GM18868 (cell line): ENCODE results near the gene NFE2.
A peak's percentile ranks its signal among the peaks of the same experiment; 100 is the strongest.
"Not testable (repeated sequence)": the region's sequence is repeated elsewhere in the genome, so short reads cannot be mapped to it uniquely, and the experiment has no call there.

ENCODE experiments used
- ATAC-seq: cut with Tn5 transposase; IDR thresholded peaks from one replicate; pipeline ENCODE4 v1.9.1; 2021; ENCODE audit warnings: mild to moderate bottlenecking, moderate library complexity; ENCODE audit not compliant: unreplicated experiment

The NFE2 gene

DNA sequence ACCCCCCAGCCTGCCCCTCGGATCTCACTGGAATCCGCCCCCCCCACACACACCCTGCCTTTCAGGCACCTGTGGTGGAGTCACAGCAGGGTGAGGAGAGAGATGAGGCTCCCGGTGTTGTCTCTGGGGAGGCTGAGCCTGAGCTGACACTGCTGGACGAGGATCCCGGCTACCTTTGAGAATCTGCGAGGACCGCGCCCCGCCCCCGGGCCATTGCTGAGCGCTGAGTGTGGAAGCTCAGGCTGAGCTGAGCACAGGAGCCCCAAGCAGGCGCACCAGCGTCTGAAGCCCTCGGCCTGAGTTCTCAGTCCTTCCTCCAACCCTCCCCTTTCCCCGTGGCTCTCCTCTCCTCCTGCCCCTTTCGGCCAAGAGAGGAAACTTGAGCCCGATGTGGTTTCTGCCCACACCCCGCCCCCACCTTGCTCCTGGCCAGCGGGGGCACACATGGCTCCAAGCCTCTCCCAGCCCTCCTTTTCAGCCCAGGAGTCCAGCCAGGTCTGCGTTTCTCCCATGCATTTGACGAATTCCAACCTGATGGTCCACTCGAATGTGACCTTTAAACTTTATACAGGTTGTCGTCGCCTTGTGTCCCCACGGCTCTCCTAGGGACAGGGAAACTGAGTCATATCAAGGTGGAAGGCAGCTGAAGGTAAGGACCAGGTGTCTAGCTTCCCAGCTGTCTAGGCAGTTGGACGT lies at the start of gene NFE2:
NFE2 (minus strand) TSS at position 284 of the 696 bp plus-strand sequence. CDS start 5,767 bp downstream, outside the sequence.
- no peak for ATAC-seq

DNA sequence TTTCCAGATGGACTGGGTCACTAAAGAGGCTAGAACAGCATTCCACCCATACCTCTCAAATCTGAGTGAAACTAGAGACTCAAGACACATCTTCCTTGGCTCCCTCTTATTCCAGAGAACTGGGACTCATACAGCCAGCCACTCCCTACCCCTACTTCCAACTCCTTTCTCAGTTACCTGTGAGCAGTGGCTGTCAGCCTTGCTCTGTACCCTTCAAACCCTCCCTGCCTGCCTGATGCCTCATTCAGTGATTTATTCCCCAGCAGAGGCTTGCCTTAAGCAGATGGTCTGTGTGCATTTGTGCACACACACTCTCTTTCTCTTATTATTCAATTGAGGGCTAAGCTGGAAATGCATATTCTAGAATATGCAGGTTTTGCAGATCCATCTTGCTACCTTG lies 48.9 kb upstream of the NFE2 start:
- no peak for ATAC-seq

DNA sequence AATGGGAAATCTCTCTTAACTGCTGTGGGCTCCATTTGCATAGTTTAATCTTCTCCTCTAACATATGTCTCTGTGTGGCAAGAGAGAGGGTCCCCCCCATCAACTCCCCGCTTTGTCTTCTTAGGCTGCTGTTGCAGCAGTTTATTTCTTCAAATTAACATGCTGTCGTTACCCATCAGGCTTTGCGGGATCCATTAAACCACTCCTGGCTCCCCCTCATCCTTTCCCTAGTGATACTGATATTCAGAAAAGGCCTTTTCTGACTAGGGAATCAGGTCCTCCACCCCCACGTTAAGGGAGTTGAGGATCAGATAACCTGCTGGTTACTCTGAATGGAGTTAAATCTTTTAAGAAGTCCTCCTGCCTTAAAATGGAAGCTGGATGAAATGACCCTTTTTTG lies 48.2 kb upstream of the NFE2 start:
- ATAC-seq: no peak

DNA sequence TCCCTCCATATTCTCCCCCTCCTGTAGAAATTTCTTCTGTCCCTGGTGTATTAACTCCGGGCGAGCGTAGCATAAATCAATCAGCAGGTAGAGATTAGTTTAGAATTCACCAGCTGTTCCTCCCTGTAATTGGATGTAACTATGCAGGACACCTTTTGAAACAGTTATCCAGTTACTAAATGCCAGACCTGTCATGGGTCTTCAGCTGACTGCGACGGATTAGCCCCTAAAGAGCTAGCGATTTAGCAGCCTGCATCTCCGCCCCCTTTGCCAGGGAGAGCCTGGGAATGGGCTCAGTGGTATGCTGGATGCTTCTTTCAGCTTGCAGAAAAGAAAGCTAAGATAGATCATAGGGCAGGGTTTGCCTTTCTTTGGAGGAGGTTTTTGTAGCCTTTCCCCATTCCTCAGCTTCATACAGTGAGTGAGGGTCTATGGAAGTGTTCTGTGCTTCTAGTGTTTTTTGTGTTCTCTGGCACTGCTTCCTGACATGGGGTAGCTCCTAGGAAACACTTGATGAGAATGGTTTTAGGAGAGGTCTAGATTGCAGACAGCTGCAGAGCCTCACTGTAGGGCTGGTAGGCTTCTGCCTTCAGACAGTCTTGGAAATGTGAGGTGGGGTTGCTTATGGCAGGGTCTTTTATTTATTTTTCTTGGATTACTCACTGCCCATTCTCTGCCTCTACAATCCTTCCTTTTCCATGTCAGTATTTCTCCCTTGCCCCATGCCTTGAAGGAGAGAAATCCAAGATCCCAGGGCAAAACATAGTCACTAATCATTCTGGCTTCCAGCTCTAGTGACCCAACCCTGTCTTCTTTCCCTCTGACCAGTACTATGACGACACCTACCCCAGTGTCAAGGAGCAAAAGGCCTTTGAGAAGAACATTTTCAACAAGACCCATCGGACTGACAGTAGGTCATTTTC lies 40.8 kb upstream of the NFE2 start:
- no peak for ATAC-seq

DNA sequence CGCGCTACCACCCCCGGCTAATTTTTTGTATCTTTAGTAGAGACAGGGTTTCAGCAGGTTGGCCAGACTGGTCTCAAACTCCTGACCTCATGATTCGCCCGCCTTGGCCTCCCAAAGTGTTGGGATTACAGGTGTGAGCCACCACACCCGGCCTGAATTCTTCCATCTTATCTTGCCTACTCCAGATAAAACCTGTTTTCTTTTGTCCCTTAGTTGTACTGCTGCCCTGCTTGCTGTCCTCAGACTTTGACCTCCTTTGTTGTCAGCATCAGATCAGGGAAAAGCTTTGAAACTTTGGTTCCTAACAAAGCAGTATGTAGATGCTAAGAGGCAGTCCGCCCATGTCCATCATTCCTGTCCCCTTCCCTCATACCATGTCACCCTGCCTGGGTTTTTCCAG lies 40.0 kb upstream of the NFE2 start:
- no peak for ATAC-seq

DNA sequence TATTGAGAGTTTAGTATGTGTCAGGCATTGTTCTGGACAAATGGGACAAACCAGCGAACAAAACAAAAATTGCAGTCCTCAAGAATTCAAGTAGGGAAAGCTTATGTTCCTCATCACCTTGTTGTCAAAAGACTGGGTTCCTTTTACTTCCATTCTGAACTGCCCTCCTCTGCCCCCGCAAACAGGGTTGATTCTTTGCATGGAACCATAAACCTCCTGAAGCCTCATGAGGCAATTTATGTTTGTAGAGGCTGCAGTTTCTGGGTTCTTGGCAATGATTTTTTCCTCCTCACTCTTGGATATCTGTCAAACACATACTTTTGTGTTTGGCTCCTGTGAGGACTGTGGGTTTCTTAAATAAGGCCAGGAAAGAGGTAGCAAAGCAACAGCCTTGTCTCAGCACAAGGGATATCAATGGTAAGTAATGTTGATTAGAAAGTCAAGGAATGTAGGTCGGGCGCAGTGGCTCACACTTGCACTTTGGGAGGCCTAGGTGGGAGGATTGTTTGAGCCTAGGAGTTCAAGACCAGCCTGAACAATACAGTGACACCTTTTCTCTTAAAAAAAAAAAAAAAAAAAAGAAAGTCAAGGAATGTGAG lies 38.0 kb upstream of the NFE2 start:
- ATAC-seq: no peak

DNA sequence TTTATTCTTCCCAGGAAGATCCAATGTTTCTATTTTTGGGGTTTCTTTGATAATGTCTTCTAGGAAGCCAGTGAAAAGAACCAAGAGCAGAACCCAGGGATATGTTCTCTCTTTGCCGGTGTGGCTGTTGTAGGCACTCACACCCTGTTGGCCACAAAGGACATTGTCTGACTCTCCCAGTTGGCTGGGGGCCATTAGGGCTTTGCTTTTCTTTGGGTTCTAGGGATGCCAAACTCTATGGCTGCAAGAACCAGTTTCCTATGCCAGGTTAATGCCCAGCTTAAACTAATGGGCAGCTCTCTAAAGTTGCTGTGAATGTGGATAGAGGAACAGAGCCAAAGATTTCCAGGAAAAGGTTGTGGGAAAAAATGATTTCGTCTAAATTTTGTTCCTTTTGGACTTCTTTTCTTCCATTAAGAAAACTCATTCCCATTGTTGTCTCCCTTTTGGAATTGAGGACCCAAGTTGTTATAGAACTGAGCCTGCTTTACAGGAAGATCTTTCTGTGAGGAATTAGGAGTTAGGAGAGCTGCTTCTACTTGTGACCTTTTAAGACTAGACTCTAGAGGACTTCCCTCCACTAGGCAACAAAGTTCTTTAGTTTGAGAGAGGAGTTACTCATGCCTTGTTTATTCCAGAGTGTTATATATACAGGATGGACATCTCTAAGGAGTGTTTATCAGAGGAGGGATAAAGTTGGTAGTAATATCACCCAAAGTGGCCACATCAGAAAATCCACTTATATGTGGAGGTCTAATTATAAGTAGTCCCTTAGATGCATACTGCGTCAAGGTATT lies 37.2 kb upstream of the NFE2 start:
- ATAC-seq: no peak

DNA sequence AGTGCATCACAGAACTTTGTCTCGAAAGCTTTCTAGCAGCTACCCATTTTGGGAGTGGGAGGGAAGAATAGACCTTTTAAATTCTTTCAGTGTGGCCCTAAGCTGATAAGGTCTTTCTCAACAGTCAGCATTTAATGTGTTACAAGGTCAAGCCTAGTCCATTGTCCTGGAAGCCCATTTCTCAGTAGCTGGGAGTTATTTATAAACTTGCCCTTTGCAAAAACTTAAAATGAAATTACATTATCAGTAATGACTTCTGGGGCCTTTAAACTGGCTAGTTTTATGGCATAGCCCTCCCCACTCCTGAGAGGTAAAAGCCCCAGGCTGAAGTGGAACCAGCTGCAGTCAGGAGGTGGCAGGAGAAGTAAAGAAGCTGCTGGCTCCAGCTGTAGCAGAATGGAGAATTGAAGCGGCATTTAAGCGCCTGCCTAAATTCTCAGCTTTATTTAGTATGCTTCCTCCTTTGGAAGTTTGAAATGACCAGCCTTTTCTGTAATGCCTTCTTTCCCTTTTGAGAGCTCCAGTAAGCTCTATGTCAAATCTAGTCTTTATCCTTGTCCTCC lies 36.5 kb upstream of the NFE2 start:
- no peak for ATAC-seq

DNA sequence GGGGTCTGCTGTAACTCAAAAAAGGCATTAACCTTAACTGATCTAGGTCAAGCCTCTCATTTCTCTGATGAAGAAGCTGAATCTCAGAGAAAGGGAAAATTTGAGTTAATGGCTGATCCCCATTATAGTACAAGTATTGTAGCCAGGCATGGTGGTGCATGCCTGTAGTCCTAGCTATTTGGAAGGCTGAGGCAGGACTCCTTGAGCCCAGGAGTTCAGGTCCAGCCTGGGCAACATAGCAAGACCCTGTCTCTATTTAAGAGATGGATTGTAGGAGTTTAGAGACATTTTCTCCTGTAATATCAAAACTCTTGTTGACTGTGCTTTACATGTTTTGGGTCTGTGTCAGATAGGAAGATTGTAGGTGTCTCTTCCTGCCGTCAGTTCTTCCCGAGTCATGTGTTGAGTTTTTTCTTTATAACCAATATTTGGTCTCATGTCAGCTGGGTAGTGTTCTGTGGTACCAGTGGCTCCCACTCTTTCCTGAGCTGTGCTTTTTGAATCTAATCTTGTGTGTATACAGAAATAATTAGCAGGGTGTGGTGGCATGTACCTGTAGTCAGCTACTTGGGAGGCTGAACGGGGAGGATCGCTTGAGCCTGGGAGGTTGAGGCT lies 32.7 kb upstream of the NFE2 start:
- no peak for ATAC-seq

DNA sequence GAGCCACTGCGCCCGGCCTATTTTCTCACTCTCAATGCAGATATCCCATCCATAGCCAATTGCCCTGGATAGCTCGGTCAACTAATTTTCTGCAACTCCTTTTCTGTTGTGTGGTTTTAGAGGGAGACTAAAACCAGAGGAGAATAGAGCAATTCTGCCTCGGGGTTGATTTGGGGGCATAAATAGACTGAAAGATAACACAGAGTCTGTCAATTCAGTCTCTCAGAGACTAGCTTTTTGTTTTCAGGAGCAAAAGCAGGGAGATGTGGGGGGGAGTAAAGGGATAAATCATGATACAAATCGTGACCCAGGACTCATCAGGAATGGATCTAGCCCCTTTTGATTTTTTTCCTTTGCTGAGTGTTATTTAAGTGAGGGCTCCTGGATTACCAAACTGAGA lies 30.6 kb upstream of the NFE2 start:
- no peak for ATAC-seq

DNA sequence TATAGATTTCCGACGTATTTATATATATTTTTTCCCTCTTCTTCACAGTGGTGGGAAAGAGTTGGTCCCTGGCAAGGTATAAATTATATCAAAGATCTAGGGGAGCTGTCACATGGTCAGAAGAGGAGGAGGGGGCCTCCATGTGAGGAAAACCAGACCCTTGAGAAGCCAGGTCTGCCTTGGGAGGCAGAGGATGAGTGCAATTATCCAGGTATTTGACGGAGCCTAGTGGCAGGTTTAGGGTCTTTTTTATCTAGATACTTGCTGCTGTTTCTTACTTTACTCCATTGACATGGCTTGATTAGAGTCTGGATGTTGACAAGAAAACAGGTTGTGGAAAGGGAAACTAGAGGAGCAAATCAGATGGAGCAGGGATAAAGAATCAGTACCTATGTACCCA lies 29.6 kb upstream of the NFE2 start:
- no peak for ATAC-seq

DNA sequence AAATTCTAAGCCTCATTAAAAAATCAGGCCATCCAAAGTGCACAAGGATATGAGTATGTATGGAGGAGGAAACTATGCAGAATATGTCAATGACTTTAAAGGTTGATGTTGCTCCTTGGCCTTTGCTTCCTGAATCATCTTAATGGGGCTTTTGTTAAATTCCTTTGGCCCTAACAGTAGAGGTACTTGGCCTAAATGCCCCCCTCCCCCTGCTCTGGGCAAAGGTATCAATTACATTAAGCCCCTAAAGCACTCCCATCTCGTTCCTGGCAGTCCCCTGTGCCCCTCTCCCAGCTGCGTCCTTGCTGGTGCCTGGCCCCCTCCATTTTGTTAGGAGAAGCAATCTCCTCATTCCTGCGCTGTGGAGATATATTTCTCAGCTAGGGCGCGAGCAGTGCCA lies 28.9 kb upstream of the NFE2 start:
- no peak for ATAC-seq

DNA sequence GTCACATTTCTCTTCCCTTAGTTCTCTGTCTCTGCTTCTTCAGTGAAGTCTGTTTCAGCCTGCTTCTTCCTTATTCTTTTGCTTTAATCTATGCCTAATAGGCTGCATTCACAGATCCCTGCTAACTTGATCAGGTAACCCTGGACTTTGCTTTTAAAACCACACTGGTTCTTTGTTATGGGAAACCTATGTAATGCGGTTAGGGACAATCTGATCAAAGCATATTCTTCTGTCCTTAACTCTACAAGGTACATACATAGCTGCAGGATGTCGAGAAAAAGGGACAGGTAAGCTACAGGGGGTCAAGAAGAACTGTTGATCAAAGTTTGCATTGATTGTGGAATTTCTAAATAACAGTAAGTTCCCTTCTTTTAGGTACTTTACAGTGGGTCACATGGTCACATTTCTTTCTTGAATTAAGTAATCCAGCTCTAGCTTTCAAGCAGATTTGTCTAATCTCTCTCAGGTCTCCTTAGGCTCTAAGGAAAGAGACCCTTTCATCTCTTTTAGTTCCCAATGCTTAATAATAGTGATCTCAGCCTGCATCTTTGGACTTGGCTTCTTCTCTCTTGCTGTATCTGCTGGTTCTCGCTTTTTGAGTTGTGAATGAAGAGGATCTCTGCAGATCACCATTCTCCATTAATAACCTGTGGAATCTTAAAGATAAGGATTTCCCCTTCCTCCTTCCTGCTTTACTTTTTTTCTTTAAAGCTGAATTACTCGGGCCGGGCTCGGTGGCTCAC lies 28.0 kb upstream of the NFE2 start:
- ATAC-seq: no peak

DNA sequence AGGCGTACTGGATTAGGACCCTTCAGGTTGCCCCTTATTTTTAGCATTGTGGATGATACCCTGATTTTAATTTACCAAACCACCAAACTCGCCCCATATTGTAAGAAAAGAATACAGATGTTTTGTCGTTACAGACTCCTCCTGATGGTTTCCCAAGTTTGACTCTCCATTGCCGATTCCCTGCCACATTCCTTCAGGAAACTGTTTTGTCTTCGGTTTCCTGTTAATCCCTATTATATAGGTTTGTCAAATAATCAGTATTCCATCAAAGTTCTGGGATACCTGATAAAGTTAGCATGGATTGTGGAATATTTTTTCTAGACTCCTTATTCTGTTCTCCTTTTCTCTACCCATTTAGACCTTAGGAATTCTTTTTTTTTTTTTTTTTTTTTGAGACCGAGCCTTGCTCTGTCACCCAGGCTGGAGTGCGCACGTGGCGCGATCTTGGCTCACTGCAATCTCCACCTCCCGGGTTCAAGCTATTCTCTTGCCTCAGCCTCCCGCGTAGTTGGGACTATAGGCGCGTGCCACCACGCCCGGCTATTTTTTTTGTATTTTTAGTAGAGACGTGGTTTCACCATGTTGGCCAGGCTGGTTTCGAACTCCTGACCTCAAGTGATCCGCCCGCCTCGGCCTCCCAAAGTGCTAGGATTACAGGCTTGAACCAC lies 24.8 kb upstream of the NFE2 start:
- ATAC-seq: not testable (repeated sequence)

DNA sequence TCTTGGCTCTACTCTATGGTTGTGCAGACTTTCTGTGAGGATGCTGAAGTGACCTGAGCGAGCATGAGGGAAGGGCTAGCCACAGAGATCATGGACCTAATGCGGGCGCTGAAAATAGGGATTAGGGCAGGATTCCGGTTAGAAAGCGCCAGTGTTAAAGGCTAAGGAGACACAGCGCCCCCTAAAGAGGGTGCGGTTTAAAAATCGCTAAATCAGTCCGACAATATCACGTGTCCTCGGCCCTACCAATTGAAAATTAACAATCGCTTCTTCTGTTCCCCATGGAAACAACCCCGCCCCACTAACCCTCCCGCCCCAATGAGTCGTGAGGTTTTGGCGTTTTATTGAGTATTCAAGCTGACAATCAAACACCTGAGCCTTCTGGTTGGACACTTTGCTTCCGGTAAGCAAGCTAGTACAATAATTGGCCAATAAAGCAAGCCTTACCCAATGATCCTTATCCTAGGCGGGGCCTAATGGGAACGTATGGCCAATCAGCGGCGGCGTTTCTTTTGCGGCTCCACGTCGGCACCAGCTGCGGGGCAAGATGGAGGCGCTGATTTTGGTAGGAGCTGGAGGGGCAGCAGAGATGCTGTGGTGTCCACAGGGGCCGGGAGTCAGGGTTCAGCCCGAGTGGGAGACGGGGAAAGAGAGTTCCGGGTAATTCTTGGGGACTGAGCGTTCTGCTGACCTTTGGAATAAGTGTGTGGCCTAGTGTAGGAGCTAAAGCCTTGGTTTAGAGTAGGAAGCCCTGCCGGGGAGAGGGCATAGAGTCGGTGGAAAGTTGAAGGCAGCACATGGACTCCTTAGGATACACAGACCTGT lies 24.0 kb upstream of the NFE2 start, which contains the start of gene COPZ1:
COPZ1 (plus strand) TSS at position 515 of the 825 bp plus-strand sequence; CDS start at position 548, 33 bp downstream.
- ATAC-seq: peak; percentile 99

DNA sequence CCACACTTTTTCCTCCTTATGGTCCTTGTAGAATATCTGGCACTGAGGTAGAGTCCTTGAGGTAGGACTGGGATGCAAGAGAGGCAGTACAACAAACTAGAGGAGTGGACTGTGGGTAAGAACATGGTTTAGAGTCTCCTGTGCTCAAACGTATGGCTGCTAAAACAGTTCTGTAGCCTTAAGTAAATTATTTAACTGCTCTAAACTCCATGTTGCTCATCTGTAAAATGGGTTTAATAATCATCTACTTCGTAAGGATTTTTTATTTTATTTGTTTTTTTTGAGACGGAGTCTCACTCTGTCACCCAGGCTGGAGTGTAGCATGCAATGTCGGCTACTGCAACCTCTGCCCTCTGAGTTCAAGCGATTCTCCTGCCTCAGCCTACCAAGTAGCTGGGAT lies 20.5 kb upstream of the NFE2 start:
- no peak for ATAC-seq

DNA sequence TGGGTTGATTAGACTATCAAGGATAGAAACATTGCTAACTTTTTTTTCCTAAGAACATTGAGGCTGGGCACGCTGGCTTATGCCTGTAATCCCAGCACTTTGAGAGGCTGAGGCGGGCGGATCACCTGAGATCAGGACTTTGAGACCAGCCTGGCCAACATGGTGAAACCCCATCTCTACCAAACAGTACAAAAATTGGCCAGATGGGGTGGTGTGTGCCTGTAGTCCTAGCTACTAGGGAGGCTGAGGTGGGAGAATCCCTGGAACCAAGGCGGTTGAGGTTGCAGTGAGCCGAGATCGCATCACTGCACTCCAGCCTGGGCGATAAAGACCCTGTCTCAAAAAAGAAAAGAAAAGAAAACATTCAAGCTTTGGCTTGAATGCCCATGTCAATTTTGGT lies 11.5 kb upstream of the NFE2 start:
- not testable (repeated sequence) for ATAC-seq

DNA sequence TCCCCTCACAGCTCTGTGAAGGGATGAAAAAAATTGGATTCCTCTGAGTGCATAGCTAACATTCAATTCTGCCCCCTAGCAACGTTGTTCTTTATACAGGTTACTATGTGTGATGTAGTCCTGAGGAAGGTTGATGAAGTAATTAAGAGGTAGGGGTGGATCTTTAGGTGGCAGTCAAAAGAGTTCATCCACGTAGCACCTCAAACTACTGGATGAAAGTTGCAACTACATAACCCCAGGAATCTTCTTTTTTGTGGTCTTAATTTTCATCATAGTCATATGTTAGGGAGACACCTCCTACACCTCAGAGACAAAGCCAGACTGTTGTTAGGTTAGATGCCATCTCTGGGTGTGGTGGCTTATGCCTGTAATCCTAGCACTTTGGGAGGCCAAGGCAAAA lies 10.2 kb upstream of the NFE2 start:
- no peak for ATAC-seq
